Keratinocyte (primary cell): Measurements from ENCODE around the gene ZNF33A. TPM values are rescaled to one million over a fixed set of nuclear protein-coding genes. Genes with fewer than 3 reads are reported as not detected.
"Not testable (repeated sequence)": the region's sequence is repeated elsewhere in the genome, so short reads cannot be mapped to it uniquely, and the experiment has no call there.

ENCODE experiments used
- DNase-seq: peaks from one replicate; pipeline ENCODE4 v3.0.0-alpha.2; 2011; ENCODE audit warnings: low read depth, missing footprints, low spot score
- FAIRE-seq: peaks from 2 replicates; lab custom pipeline; 2011; peaks lifted over from hg19 to GRCh38; lab: Jason Lieb, UNC
- H2AFZ ChIP-seq: 2 replicates; pipeline ENCODE4 v1.6.0; 2012; ENCODE audit warnings: low read length, control low read depth, inconsistent platforms; ENCODE audit not compliant: control insufficient read depth
- H3K27ac ChIP-seq: 2 replicates; pipeline ENCODE4 v1.5.1; 2011; ENCODE audit warnings: low read length; ENCODE audit not compliant: control insufficient read depth, insufficient read depth
- H3K27me3 ChIP-seq: 3 replicates; pipeline ENCODE4 v1.6.0; 2011; ENCODE audit warnings: low read length; ENCODE audit not compliant: control insufficient read depth, insufficient read depth; ENCODE audit errors: extremely low read depth
- H3K36me3 ChIP-seq, 2 experiments: 2 replicates in 1 of 2; 3 replicates in 1 of 2; pipeline ENCODE4 v1.5.1; 2011; ENCODE audit warnings: low read length in 2 of 2, mild to moderate bottlenecking in 1 of 2; ENCODE audit not compliant: control insufficient read depth in 2 of 2, insufficient read depth in 2 of 2; ENCODE audit errors: extremely low read depth in 1 of 2
- H3K4me1 ChIP-seq: 3 replicates; pipeline ENCODE4 v1.5.1; 2011; ENCODE audit warnings: low read length; ENCODE audit not compliant: control insufficient read depth, insufficient read depth; ENCODE audit errors: extremely low read depth
- H3K4me2 ChIP-seq: 3 replicates; pipeline ENCODE4 v1.6.0; 2011; ENCODE audit warnings: low read depth, low read length; ENCODE audit not compliant: control insufficient read depth, insufficient read depth; ENCODE audit errors: extremely low read depth
- H3K4me3 ChIP-seq, 3 experiments: fragments of 200-600 bp in 1 of 3; sonication (generic) in 1 of 3; 2 replicates in 2 of 3; 3 replicates in 1 of 3; pipeline ENCODE4 v1.5.1; 2011 to 2016; ENCODE audit warnings: low read length in 3 of 3, mild to moderate bottlenecking in 3 of 3, control low read depth in 2 of 3, inconsistent platforms in 1 of 3, low read depth in 1 of 3, mixed read lengths in 1 of 3, mixed run types in 1 of 3, moderate library complexity in 1 of 3; ENCODE audit not compliant: control insufficient read depth in 2 of 3, insufficient read depth in 2 of 3; ENCODE audit errors: extremely low read depth in 1 of 3
- H3K79me2 ChIP-seq: 2 replicates; pipeline ENCODE4 v1.6.0; 2012; ENCODE audit warnings: low read length; ENCODE audit not compliant: control insufficient read depth, insufficient read depth
- H3K9ac ChIP-seq: 3 replicates; pipeline ENCODE4 v1.6.0; 2011; ENCODE audit warnings: low read length; ENCODE audit not compliant: control insufficient read depth, insufficient read depth; ENCODE audit errors: extremely low read depth
- H3K9me1 ChIP-seq: 3 replicates; pipeline ENCODE4 v1.6.0; 2011; ENCODE audit warnings: low read length; ENCODE audit not compliant: control insufficient read depth, insufficient read depth; ENCODE audit errors: extremely low read depth
- H3K9me3 ChIP-seq: 2 replicates; pipeline ENCODE4 v1.5.1; 2012; ENCODE audit warnings: low read depth, low read length; ENCODE audit not compliant: control insufficient read depth
- H4K20me1 ChIP-seq: 3 replicates; pipeline ENCODE4 v1.6.0; 2011; ENCODE audit warnings: low read length; ENCODE audit not compliant: control insufficient read depth, insufficient read depth; ENCODE audit errors: extremely low read depth
- EZH2 ChIP-seq: IDR thresholded peaks from one replicate; pipeline ENCODE4 v1.6.1; 2012; ENCODE audit warnings: inconsistent platforms, mild to moderate bottlenecking, low read length, moderate library complexity
- dilution Hi-C: fragments of 300-500 bp; cut with MboI; formaldehyde crosslinking; loops from one replicate; pipeline ENCODE4 v1.7.0; 2020; ENCODE audit warnings: low sequenced_read_pairs; ENCODE audit not compliant: extremely low pct_ligation_motif_present
- polyA plus RNA-seq, 5 experiments: library from polyadenylated mRNA; depleted of rRNA in 3 of 5; stranded (reverse) in 3 of 5; stranded (forward) in 1 of 5; unstranded in 1 of 5; fragments of >200 nt; gene quantifications; 1 replicate in 1 of 5; 2 replicates in 3 of 5; 3 replicates in 1 of 5; pipeline versions ENCODE4 v1.2.1 to v1.2.3, GENCODE V29; 2011 to 2012; ENCODE audit warnings: missing spikeins in 2 of 5, low read depth in 1 of 5, low replicate concordance in 1 of 5
- TF ChIP-seq, protein P1 (sequence below), 3 experiments: IDR thresholded peaks in 1 of 3; conservative IDR thresholded peaks in 1 of 3; optimal IDR thresholded peaks in 1 of 3; 2 replicates in 2 of 3; 3 replicates in 1 of 3; pipeline versions ENCODE3 to v1.5.1; 2011; ENCODE audit warnings: low read length in 3 of 3, mild to moderate bottlenecking in 3 of 3, moderate library complexity in 2 of 3, control low read depth in 1 of 3, inconsistent platforms in 1 of 3; ENCODE audit not compliant: insufficient read depth in 2 of 3; ENCODE audit errors: extremely low read depth in 1 of 3

Gene ZNF33A
- polyA plus RNA-seq, 1 donor (not counting 4 experiments of a cell fraction or from before 2014, with no cell fraction given), result 14.3 TPM

DNA sequence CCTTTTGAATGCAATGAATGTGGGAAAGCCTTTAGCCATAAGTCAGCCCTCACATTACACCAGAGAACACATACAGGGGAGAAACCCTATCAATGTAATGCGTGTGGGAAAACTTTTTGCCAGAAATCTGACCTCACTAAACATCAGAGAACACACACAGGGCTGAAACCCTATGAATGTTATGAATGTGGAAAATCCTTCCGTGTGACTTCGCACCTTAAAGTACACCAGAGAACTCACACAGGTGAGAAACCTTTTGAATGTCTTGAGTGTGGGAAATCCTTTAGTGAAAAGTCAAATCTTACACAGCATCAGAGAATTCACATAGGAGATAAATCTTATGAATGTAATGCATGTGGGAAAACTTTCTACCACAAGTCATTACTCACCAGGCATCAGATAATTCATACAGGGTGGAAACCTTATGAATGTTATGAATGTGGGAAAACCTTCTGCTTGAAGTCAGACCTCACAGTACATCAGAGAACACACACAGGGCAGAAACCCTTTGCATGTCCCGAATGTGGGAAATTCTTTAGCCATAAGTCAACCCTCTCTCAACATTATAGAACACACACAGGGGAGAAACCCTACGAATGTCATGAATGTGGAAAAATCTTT lies 44.9 kb downstream of the ZNF33A start:
- Histone ChIP-seq H3K9me3 (peaks cover 24% of the 10 kb centered on the region), H3K27ac (peak overlapping the region; percentile 72), H3K36me3 (peaks cover 4 to 18% of the 10 kb centered on the region in 2 experiments)
- H3K4me2 ChIP-seq, H3K9me1 ChIP-seq, dilution Hi-C loops, H2AFZ ChIP-seq, H3K4me3 ChIP-seq, H3K9ac ChIP-seq, DNase-seq, H3K79me2 ChIP-seq, H3K4me1 ChIP-seq, H4K20me1 ChIP-seq, H3K27me3 ChIP-seq: not testable (repeated sequence)
- FAIRE-seq, result peak; percentile 20

DNA sequence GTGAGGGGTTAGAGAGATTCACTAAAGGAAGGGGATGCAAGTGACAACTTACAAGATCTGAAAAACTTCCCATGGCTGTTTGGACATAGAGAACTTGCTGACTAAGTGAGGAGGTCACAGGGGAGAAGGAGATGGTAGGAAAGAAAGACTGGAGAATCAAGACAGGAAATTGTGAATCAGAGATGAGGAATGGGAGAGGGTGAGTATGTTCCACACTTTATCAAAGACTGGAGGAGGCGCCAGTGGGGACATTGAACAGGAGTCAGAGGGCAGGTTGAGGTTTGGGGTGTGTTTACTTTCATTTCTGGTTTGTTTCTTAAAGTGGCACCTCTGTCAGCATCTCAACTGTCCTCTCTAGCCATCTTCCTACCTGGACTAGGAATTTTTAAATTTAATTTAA lies 59.2 kb downstream of the ZNF33A start:
- H3K9ac ChIP-seq, H3K4me3 ChIP-seq, H3K27ac ChIP-seq, H3K4me2 ChIP-seq, H3K27me3 ChIP-seq, H3K4me1 ChIP-seq, H4K20me1 ChIP-seq, H3K9me3 ChIP-seq, H2AFZ ChIP-seq, H3K9me1 ChIP-seq, H3K36me3 ChIP-seq, dilution Hi-C loops, H3K79me2 ChIP-seq, DNase-seq: not testable (repeated sequence)
- peak; percentile 39 for FAIRE-seq

DNA sequence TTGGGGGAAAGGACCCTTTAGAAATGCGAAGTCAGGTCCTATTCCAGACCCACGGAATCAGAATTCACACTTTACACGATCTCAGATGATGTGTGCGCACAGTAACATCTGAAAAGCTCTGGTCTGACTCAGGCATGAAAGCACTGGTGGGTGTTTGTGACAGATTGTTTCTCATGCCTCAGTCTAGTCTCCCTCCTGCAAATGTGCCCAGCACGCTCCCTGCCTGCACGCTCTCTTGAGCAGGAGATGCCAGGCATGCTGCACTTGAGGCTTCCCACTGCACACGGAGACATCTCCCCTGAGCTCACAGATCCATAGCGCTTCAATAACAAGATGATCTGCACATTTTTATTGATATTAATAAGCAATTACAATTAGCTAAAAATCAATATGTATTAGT lies 60.0 kb downstream of the ZNF33A start:
- Histone ChIP-seq H3K79me2 (no peaks in the 10 kb centered on the region), H3K36me3 (no peaks in the 10 kb centered on the region), H3K4me2 (no peak overlapping the region), H3K9me3 (no peaks in the 10 kb centered on the region), H3K4me3 (no peak overlapping the region), H2AFZ (no peak overlapping the region), H3K27ac (no peak overlapping the region), H3K9ac (no peak overlapping the region), H3K9me1 (no peaks in the 10 kb centered on the region), H3K27me3 (no peaks in the 10 kb centered on the region), H3K4me1 (no peaks in the 10 kb centered on the region), H4K20me1 (no peaks in the 10 kb centered on the region)
- no peak for FAIRE-seq
- TF ChIP-seq, protein P1, sequence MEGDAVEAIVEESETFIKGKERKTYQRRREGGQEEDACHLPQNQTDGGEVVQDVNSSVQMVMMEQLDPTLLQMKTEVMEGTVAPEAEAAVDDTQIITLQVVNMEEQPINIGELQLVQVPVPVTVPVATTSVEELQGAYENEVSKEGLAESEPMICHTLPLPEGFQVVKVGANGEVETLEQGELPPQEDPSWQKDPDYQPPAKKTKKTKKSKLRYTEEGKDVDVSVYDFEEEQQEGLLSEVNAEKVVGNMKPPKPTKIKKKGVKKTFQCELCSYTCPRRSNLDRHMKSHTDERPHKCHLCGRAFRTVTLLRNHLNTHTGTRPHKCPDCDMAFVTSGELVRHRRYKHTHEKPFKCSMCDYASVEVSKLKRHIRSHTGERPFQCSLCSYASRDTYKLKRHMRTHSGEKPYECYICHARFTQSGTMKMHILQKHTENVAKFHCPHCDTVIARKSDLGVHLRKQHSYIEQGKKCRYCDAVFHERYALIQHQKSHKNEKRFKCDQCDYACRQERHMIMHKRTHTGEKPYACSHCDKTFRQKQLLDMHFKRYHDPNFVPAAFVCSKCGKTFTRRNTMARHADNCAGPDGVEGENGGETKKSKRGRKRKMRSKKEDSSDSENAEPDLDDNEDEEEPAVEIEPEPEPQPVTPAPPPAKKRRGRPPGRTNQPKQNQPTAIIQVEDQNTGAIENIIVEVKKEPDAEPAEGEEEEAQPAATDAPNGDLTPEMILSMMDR (optimal IDR thresholded peaks at IDR 0.05 in 1 of 3, IDR thresholded peaks at IDR 0.05 in 1 of 3, conservative IDR thresholded peaks at IDR 0.05 in 1 of 3; ENCODE audit: extremely low read depth in 1 of 3, insufficient read depth in 2 of 3, low read length in 3 of 3), result no peak
- no peak for TF ChIP-seq EZH2
- dilution Hi-C loops, result no loop called here
- DNase-seq, result no peak
